NB4 (cell line): ENCODE measurements around the gene LGALS3BP.

Experiments used
- CTCF ChIP-seq: IDR thresholded peaks from one replicate; pipeline ENCODE4 v1.5.1; 2012; ENCODE audit warnings: low read depth, low read length
- MYC ChIP-seq: IDR thresholded peaks from 2 replicates; pipeline ENCODE4 v1.6.1; 2011; ENCODE audit warnings: low read depth, low read length
- POLR2A ChIP-seq: IDR thresholded peaks from 2 replicates; pipeline ENCODE4 v1.6.1; 2011; ENCODE audit warnings: mild to moderate bottlenecking; ENCODE audit not compliant: insufficient read length; ENCODE audit errors: extremely low read depth
- TF ChIP-seq, protein P1 (sequence below): IDR thresholded peaks from 2 replicates; pipeline ENCODE4 v1.6.1; 2011; ENCODE audit warnings: low read depth, low read length

GRCh38 chr17:78956254-78956653 is 23.5 kb downstream of the LGALS3BP start:
- no peak for TF ChIP-seq CTCF
- TF ChIP-seq POLR2A: no peak
- no peak for TF ChIP-seq MYC
- TF ChIP-seq, protein P1, sequence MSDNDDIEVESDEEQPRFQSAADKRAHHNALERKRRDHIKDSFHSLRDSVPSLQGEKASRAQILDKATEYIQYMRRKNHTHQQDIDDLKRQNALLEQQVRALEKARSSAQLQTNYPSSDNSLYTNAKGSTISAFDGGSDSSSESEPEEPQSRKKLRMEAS: no peak
